Esophagus (tissue), 2 donors: ENCODE results near the gene ABI3. TPM values are rescaled to one million over a fixed set of nuclear protein-coding genes. Genes with fewer than 3 reads are reported as not detected.
A peak's percentile ranks its signal among the peaks of the same experiment; 100 is the strongest.
"Not testable (repeated sequence)": the region's sequence is repeated elsewhere in the genome, so short reads cannot be mapped to it uniquely, and the experiment has no call there.

ENCODE experiments used
- H3K27ac ChIP-seq, 2 donors: one replicate each; pipeline ENCODE4 v1.5.1; 2013; ENCODE audit warnings: low read depth in 2 of 2, mild to moderate bottlenecking in 2 of 2, inconsistent platforms in 1 of 2, low read length in 1 of 2, moderate library complexity in 1 of 2
- H3K27me3 ChIP-seq, 2 donors: one replicate each; pipeline ENCODE4 v1.6.1; 2013; ENCODE audit warnings: low read length in 2 of 2, control low read depth in 1 of 2, mild to moderate bottlenecking in 1 of 2; ENCODE audit not compliant: insufficient read depth in 2 of 2, control insufficient read depth in 1 of 2
- H3K36me3 ChIP-seq, 2 donors: one replicate each; pipeline ENCODE4 v1.6.1; 2013; ENCODE audit warnings: low read length in 1 of 2; ENCODE audit not compliant: control insufficient read depth in 2 of 2, insufficient read depth in 2 of 2
- H3K4me1 ChIP-seq, 2 donors: one replicate each; pipeline ENCODE4 v1.6.1; 2013; ENCODE audit warnings: low read length in 1 of 2; ENCODE audit not compliant: control insufficient read depth in 2 of 2, insufficient read depth in 2 of 2
- H3K4me3 ChIP-seq, 2 donors: one replicate each; pipeline ENCODE4 v1.5.1; 2013; ENCODE audit warnings: low read length in 2 of 2, mild to moderate bottlenecking in 2 of 2, low read depth in 1 of 2, moderate library complexity in 1 of 2
- H3K9me3 ChIP-seq, 2 donors: one replicate each; pipeline ENCODE4 v1.6.1; 2013; ENCODE audit warnings: mild to moderate bottlenecking in 2 of 2, low read depth in 1 of 2, low read length in 1 of 2, moderate library complexity in 1 of 2; ENCODE audit not compliant: control insufficient read depth in 2 of 2, insufficient read depth in 1 of 2
- WGBS, 2 donors: extraction: QIAGEN DNeasy Blood & Tissue Kit; methylation state at CpG; one replicate each; pipeline ENCODE4 v1.1.7; 2013; 5-methylcytosine and 5-hydroxymethylcytosine counted together
- polyA plus RNA-seq, 2 donors: library from polyadenylated mRNA; stranded (reverse); fragments of 200-250 nt; gene quantifications; one replicate each; pipeline ENCODE4 v1.2.3, GENCODE V29; 2013
- donor health status: healthy with polysubstance abuse.
- donor health status: Bipolar disorder and iron deficiency.

ABI3 gene
- polyA plus RNA-seq: 1 to 10 TPM; 2.4 to 4.1 TPM

- Histone ChIP-seq H3K27me3 (no peaks in the 10 kb centered on the region), H3K27ac (peak within 1 kb of the TSS; percentile 37 to 82), H3K4me1 (peaks cover 0 to 3% of the 10 kb centered on the region in 2 donors), H3K9me3 (no peaks in the 10 kb centered on the region), H3K36me3 (no peaks in the 10 kb centered on the region), H3K4me3 (peak within 1 kb of the TSS; percentile 38 to 52)
- 33 to 40% methylated on average over 19 to 22 of the region's 22 CpGs for WGBS, 2 donors
These were observed at the start of gene ABI3, which contains the start of gene GNGT2 for GRCh38 chr17:49210158-49211029. Gene ABI3 (plus strand): TSS chr17:49210707. CDS start chr17:49210725, 18 bp downstream. Gene GNGT2 (minus strand): TSS chr17:49210574. CDS start chr17:49207422, 3,152 bp downstream.

DNA sequence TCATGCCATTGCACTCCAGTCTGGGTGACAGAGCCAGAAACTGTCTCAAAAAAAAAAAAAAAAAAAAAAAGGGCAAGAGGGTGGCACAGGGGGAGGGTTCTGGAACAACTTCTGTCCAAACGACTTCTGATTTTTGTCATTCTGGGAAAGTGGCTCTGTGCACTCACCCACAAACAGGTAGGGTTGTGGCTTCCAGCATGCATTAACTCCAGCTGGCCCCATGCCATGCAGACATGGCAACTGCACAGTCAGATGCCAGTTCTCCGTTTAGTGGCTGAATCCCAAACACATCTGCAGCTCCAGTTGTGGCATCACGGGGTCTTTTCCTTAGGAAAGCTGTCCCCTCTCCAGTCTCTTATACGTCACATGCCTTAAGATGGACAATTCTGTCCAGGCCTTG, 47.6 kb upstream of the ABI3 start:
- peaks cover 0 to 5% of the 10 kb centered on the region in 2 donors for H3K27me3 ChIP-seq
- H3K4me1 ChIP-seq: no peaks in the 10 kb centered on the region
- no peaks in the 10 kb centered on the region for H3K9me3 ChIP-seq
- no peak overlapping the region for H3K27ac ChIP-seq
- no peaks in the 10 kb centered on the region for H3K36me3 ChIP-seq
- WGBS, 2 donors: 67 to 68% methylated on average over 4 of the region's 4 CpGs
- no peak overlapping the region for H3K4me3 ChIP-seq

GRCh38 chr17:49165143-49165542, 45.4 kb upstream of the ABI3 start:
- Histone ChIP-seq H3K27me3 (peaks cover 3 to 10% of the 10 kb centered on the region in 2 donors), H3K9me3 (peaks cover 0 to 1% of the 10 kb centered on the region in 2 donors), H3K27ac (no peak overlapping the region), H3K36me3 (no peaks in the 10 kb centered on the region), H3K4me3 (no peak overlapping the region), H3K4me1 (no peaks in the 10 kb centered on the region)
- WGBS, 2 donors: 87 to 88% methylated on average over 2 of the region's 2 CpGs

- H3K4me1 ChIP-seq: no peaks in the 10 kb centered on the region
- peaks cover 3 to 10% of the 10 kb centered on the region in 2 donors for H3K27me3 ChIP-seq
- no peak overlapping the region for H3K4me3 ChIP-seq
- H3K36me3 ChIP-seq: no peaks in the 10 kb centered on the region
- 65 to 74% methylated on average over 8 to 9 of the region's 9 CpGs for WGBS, 2 donors
- H3K9me3 ChIP-seq: peaks cover 0 to 5% of the 10 kb centered on the region in 2 donors
- no peak overlapping the region for H3K27ac ChIP-seq
These were observed 41.8 kb upstream of the ABI3 start for GRCh38 chr17:49168706-49169105.

DNA sequence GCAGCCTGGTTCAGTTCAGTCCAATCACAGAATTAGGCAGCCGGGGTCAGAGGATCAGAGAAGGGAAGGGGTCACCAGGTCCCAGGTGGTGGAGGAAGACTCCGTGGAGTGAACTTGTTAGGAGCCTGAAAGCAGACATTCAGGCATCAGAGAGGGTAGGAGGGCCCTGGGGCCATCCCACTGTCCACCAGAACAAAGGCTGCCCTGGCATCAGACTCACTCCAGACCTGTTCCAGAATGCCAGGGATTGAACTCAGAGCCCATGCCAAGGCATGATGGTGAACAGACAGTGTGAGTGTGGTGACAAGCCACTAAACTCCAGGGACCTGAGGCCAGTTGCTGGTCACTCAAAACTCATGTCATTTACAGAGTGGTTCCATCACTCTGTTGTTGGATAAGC, 40.3 kb upstream of the ABI3 start:
- H3K27ac ChIP-seq: no peak overlapping the region
- no peaks in the 10 kb centered on the region for H3K36me3 ChIP-seq
- H3K4me3 ChIP-seq: no peak overlapping the region
- 66 to 80% methylated on average over 2 of the region's 2 CpGs for WGBS, 2 donors
- H3K9me3 ChIP-seq: peaks cover 0 to 5% of the 10 kb centered on the region in 2 donors
- no peaks in the 10 kb centered on the region for H3K4me1 ChIP-seq
- H3K27me3 ChIP-seq: peaks cover 3 to 10% of the 10 kb centered on the region in 2 donors

DNA sequence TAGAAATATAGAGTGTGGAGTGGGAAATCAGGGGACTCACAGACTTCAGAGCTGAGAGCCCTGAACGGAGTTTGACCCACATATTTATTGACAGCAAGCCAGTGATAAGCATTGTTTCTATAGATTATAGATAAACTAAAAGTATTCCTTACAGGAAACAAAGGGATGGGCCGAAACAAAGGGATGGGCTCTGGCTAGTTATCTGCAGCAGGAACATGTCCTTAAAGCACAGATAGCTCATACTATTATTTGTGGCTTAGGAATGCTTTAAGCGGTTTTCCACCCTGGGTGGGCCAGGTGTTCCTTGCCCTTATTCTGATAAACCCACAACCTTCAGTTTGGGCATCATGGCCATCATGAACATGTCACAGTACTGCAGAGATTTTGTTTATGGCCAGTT, 39.8 kb upstream of the ABI3 start:
- WGBS, 2 donors: 71 to 79% methylated on average over 3 of the region's 3 CpGs
- not testable (repeated sequence) for H3K4me1 ChIP-seq, H3K9me3 ChIP-seq, H3K27me3 ChIP-seq, H3K36me3 ChIP-seq, H3K4me3 ChIP-seq, H3K27ac ChIP-seq

GRCh38 chr17:49175978-49176377, 34.5 kb upstream of the ABI3 start:
- H3K36me3 ChIP-seq, H3K27ac ChIP-seq, H3K27me3 ChIP-seq, H3K4me1 ChIP-seq, H3K4me3 ChIP-seq: not testable (repeated sequence)
- H3K9me3 ChIP-seq: peaks cover 5 to 14% of the 10 kb centered on the region in 2 donors
- 87 to 92% methylated on average over 11 of the region's 11 CpGs for WGBS, 2 donors

- Histone ChIP-seq H3K4me3 (no peak overlapping the region), H3K27me3 (no peaks in the 10 kb centered on the region), H3K36me3 (no peaks in the 10 kb centered on the region), H3K4me1 (no peaks in the 10 kb centered on the region), H3K9me3 (peaks cover 5 to 16% of the 10 kb centered on the region in 2 donors), H3K27ac (no peak overlapping the region)
- 18 to 23% methylated on average over 5 of the region's 5 CpGs for WGBS, 2 donors
These were observed 30.2 kb upstream of the ABI3 start for GRCh38 chr17:49180303-49180702.

DNA sequence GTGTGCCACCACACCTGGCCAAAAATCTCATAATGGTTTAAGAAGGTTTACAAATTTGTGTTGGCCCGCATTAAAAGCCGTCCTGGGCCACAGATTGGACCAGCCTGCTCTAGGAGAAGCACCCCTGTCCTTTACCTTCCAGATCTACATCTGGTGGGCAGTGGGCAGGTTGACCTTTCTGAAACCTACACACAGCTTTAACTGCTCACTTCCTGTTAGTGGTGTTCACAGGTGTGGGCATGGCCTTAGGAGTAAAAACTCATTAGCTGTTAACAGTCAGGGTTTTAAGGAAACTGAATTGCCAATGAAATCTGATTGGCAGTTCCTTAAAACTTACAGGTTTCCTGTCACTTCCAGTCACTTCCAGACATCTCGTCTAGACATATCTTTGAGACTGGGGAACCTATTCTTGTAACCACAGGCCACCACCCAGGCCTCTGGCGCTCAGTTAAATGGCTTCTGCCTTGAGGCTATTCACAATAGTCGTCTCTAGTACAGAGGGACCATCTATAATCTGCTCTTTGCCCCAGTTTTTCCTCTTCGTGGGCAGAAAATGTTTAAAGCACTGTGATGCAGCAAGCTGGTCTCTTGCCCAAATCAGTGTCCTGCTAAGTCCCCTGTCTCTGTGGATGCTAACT, 29.4 kb upstream of the ABI3 start:
- Histone ChIP-seq H3K27ac (no peak overlapping the region), H3K9me3 (peaks cover 3 to 11% of the 10 kb centered on the region in 2 donors), H3K4me3 (no peak overlapping the region), H3K4me1 (no peaks in the 10 kb centered on the region), H3K27me3 (no peaks in the 10 kb centered on the region), H3K36me3 (no peaks in the 10 kb centered on the region)
- 69 to 75% methylated on average over 6 of the region's 6 CpGs for WGBS, 2 donors
